Activated CD4-positive, alpha-beta T cell treated with anti-CD3 and anti-CD28 coated beads, Interleukin-2, amount 50 U/mL, for 4 hours (primary cell): ENCODE results near the gene EEFSEC.
"Not testable (repeated sequence)": the region's sequence is repeated elsewhere in the genome, so short reads cannot be mapped to it uniquely, and the experiment has no call there.

Experiments
- DNase-seq, 2 experiments: peaks; one replicate each; pipeline ENCODE4 v3.0.0-alpha.2; 2020

EEFSEC gene

DNA sequence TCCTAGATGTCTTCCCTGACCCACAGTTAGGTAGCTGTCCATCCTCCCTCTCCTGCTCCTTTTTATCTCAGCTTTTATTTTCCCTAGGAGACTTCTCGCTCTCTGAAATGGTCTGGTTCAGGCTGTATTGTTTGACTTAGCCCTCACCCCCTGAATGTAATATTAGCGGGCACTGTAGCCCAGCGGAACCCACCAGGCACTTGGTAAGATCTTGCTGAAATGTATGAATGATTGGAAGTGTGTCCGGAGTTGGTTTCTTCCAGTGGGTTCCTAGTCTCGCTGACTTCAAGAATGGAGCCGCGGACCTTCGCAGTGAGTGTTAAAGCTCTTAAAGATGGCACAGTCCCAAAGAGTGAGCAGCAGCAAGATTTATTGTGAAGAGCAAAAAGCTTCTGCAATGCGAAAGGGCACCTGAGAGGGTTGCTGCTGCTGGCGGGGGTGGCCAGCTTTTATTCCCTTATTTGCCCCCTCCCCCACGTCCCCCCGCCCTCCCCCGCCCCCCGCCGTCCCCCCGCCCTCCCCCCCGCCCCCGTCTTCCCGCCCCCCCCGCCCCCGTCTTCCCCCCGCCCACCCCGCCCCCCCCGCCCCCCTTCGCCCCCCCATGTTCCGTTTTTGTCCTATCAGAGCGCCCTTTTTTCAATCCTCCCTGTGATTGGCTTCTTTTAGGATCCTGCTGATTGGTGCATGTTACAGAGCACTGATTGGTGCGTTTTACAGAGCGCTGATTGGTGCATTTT lies 694 bp upstream of the EEFSEC start:
- DNase-seq: no peak

DNA sequence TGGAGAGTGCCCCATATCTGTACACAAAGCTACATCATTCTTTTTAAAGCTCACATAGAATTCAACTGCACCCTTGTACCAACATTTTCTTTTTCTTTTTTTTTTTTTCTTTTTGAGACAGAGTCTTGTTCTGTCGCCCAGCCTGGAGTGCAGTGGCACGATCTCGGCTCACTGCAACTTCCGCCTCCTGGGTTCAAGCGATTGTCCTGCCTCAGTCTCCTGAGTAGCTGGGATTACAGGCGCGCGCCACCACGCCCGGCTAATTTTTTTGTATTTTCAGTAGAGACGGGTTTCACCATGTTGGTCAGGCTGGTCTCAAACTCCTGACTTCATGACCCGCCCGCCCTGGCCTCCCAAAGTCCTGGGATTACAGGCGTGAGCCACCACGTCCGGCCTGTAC lies 1.1 kb downstream of the EEFSEC start:
- not testable (repeated sequence) for DNase-seq

DNA sequence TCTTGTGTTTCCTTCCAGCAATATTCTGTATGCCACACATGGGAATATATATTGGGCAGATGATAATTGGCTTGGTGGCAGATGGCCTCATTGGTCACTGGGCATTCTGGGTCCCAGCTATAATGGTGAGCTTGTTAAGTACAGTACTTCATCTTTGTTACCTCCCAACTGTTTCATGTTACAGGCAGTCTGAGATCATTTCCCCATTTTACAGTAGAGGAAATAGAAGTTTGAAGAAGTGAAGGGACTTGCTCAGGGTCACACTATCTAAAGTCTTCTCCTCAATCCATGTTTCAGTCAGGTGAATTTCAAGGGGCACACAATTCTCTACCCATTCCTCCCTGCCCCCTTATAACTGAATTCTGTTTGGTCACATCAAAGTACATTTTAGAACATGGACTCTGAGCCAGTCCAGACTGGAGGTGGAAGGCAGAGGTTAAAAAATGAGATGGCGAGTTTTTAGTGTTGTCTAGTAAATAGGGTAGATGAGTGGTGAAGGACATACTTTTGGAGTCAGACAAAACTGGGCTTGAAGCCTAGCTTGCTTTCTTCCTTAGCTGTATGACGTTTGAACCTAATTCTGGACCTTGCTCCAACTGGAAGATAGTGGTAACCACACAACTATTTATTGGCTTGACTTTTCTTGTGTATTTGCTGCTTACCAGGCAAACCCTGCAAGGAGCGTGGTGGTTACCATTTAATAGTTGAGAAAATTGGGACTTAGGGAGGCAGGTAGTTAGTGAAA lies 2.5 kb downstream of the EEFSEC start:
- no peak for DNase-seq

DNA sequence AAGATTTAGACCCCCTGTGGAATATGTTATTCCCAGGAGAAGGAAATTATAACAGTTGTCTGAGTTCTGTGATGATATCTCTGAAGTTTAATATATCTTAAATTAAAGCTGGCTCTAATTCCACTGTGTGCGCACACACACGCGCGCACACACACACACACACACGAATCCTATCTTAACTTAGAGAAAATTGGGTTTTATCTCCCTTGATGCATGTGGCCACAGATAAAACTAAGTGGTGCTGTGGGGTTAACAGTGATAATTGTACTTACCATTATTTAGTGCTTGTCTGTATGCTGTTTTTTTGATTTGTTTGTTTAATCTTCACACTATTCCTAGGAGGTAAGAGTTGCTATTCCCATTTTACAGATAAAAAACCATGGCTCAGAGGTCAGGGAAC lies 7.4 kb downstream of the EEFSEC start:
- no peak for DNase-seq

DNA sequence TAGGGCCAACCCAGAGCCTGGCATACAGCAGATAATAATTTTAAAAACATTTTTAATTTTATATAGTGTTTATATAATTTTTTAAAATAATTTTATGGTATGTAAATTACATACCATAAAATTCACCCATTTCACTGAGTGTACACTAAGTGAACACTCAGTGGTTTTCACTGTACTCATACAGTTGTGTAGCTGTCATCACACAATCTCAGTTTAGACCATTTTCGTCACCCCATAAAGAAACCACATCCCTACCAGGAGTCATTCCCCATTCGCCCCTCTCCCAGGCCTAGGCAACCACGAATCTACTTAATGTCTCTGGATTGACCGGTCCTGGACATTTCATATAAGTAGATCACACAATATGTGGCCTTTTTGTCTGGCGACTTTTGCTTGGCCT lies 10.2 kb downstream of the EEFSEC start:
- DNase-seq: no peak

DNA sequence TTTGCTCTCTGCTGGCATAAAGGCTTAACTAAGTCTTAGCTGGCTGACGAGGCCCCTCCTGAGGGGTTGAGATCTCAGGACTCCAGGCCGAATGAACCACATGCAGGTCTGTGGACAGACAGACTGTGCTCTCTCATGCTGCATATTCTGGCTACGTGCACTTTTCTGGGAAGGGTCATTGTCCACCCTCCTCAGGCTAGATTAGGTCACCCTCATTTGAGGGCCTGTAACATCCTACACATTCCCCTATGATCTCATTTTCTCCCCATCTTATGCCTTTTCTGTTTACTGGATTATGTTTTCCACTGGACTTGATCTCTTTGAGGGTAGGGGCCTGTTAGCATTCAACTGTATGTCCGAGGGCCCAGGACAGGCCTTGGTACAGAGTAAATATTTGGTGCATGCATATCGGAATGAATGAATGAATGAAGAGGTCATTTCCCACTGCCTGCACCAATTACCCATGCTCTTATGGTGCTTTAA lies 13.7 kb downstream of the EEFSEC start:
- no peak for DNase-seq

DNA sequence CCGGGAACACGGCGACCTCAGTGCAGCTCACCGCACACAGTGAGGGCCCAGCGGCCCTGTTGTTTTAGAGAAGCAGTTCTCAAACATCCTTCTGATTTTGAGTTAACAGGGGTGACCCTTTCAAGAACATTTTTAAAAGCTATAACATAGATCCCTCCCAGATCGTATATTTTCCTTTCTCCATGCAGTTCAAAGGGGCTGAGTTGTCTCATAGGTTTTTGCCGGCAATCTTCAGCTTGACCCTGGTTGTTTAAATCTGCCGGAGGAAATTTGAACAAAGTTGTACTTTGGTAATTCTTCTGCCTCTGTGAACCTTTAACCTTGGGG lies 14.3 kb downstream of the EEFSEC start:
- DNase-seq: no peak

DNA sequence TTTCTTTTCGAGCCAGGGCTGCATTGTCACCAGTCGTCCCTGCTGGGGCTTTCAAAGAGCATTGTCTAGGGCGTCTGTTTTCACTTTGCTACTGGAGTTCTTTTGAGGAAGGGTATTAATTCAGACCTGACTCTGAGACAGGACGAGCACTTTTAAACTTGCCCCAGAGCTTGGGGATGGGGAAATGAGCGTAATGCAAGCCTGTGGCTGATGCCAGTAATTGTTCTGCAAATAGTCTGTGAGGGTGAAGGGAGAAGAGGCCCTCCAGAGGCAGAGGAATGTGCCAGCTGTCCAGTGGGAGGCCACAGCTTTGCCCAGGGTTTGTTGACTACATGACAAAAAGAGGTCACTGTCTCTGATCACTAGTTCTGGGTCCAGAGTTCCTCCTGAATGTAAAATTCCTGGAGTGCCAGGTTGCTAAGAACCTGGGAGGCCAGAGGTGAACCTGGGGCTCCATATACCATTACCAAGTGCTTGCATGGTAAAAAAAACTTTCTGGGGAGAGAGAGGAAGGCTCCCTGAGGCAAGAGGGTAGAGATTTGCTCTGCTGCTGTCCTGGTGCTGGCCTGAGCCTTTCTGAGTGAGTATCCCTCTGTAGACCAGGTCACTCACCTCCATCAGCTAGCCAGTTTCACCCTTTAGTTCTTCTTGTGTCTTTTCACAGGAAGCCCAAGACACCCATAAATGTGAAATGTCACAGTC lies 14.8 kb downstream of the EEFSEC start:
- no peak for DNase-seq

DNA sequence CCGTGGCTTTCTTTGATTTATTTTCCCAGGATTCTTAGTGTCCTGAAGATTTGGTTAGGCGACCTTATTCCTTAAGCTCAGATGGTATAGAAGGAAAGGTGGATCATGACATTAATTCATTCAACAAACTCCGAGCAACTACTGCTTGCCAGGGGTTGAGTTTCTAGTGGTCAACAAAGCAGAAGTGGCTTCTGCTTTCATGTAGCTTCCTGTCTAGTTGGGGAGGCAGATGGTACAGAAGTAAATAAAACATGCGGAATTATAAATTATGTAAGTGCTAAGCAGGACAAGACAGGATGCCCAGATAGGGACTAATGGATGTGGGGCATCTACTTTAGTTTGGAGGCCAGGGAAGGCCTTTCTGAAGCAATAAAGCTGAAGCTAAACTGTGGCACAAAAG lies 15.6 kb downstream of the EEFSEC start:
- no peak for DNase-seq

DNA sequence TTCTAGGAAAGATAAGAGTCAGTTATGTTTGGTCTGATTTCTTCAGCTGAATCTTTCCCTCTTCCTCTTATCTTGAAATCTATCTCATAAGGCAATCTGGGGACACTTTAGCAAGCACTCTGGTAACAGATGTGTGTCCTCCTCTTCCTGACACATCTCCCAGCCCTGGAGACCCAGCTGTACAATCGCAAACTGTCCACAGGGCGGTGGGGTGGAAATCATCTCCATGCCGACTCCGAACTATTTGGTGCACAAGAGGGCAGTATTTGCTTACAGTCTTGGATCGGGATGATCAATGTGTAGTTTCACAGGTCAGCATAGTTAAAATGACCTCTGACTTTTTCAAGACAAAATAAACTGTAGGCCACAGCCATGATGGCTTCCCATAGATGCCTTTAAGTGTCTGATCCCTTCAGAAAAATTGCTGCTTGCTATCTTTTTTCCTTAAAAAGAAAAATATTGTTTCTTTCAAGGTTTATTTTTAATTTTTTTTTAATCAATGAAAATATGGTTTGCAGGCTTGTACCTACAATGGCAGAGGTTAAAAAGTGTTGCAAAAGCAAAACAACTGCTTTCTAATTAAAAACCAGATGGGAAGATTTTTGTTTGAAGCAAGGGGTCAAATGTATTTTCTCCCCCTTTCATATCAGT lies 17.7 kb downstream of the EEFSEC start:
- DNase-seq: no peak

DNA sequence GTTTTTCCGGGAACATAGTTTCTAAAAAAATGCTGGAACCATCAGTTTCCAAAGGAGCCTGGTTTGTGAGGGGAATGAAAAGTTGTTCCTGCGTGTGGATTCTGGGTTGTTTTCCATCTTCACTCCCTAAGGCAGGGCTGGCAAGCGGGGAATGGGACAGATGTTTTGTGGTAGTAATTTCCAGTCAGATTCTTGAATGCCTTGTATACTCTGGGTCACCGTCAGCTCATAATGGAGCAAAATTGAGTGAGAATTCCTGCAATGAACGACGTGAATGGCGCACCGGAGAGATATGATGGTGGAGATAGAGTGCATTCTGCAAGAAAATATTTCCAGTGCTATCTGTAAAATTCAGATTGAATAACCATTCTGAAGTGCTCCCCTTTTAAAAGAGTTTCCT lies 19.9 kb downstream of the EEFSEC start:
- DNase-seq: no peak

DNA sequence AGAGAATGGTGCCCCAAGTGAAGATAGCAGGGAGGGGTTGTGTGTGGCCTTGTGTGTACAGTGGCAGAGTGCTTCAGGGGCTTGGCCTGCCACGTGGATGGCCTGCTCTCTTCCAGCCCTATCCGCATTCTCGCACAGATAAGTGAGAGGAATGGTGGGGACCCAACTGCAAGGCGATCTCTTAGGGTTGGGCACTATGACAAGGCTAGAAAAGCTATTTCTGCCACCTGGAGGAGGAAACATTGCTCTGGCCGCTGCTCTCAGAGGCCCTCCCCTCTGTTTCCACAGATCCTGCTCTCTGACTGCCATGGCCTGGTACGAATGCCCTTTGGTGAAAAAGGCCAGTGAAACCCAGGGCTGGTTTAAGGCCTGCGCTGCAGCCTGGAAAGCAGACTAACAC lies 20.6 kb downstream of the EEFSEC start:
- no peak for DNase-seq

DNA sequence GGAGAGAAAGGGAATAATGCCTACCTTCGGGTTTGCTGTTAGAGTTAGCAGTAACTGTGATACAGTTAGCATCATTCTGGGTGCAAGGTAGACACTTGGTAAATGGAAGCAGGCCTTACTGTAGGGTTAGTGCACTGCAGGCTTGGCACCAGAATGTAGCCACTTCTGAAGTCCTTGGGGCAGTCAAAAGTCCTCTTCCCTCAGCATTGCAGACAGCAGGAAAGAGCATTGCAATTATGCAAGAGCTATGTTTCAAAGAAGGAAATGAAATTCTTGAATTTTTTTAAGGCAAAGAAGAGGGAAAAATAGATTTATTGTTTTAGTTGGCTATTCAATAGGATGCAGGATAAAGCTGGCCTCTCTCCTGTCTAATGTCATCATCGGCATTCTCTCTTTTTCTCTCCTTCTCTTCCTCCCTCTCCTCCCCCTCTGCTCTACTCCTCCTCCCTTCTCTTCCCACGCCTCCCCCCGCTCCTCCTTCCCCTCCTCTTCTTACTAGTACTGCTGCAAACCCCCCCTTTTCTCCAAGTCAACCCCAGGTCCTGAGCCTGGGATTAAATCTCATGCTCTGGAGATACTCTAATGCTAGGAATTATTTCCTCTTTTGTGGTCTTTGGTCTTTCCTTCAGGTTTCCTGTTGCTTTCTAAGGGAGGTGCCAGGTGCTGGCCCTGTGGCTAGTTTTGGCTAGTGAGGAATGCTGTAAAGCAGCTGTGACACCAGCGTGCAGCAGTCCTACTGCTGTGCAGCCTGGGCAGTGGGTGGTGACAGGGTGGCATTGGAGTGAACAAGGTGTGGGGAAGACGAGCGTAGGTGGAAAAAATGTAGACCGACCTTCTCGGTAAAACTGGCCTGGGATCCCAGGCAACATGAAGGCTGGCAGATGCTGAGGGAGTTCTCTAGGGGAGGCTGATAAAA lies 21.7 kb downstream of the EEFSEC start:
- no peak for DNase-seq

DNA sequence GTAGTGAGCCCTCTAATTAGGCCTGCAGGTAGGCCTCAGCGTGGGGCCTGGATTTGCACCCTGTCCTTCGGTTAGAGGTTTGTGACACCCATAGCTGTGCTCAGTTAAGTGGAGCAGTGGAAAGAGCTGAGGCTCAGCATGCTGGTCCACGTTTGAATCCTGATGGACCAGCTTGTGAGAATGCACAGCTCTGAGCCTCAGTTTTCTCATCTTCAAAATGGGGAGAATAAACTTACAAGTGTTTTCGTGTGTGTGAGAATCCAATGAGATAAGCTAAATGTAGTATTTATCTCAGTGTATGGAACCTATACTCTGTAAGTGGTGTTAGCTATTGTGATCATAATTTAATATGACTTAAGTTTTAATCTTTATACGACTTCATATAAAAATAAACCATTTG lies 22.5 kb downstream of the EEFSEC start:
- no peak for DNase-seq

DNA sequence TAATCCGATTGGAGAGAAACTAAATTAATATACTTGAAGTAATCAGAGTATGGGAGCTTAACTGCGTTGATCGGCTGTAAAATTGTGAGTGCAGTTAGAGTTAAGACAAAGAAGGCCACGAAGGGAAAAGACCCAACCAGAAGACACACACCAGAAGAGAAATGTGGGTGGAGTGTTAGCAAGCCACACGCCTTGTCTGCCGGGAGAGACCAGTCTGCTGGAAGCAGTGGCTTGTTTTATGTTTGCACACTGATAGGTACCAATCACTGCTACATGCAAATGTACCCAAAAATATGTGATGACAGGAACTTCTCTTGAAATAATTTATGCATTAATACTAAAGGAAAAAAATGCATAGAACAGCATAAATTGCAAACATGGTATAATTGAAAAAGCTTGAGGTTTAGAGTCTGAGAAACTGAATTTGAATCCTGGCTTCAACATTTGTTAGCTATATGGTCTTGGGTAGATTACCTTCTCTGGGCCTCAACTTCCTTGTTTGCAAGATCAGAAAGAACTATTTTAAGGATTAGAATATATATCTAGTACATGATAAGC lies 23.1 kb downstream of the EEFSEC start:
- DNase-seq: no peak

DNA sequence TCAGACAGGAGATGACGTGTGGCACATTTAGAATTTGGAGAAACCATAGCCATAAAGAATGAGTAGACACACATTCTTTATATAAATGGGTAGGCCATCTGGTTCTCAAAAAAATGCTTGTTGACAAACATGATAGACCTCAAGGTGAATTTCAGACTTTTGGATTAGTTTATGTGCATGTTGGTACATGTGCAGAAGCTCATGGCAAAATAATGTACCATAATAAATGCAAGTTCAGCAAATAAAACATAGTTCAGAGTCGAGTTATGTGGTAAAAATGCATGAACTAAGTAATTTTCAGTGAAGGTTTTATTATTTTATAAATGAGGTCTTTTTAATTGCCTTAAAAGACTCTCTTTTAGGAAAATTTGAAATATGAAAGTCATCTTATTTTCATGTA lies 24.6 kb downstream of the EEFSEC start:
- no peak for DNase-seq

DNA sequence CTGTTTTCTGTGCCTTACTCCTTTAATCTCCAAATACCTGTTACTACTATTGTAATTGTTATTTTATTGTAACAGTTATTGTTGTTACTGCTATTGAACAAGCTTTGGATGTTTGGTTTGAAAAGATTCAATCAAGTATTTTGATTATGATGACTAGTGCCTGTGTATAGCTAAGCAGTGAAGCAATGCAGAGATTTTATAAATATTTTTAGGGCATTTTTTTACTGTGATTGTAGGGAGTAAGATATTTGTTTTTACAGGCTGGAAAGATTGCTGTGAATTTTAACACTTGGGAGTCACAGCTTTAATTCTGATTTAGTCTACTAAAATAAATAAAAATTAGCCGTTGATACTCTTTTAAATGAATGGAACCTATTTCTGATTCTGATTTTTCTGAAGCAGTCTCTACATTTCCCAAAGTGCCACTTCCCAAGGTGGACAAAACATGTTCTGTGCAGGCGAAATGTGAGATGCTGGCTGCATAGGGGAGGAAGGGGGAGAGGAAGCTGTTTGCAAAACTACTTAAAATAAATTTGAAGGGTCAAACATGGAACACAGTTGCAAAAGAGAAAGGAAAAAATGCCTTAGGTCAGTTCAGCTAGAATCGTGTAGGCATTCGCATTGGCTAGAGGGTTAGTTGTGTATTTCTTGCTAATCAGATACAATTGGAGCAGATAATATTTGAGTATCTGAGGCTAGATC lies 25.7 kb downstream of the EEFSEC start:
- no peak for DNase-seq

DNA sequence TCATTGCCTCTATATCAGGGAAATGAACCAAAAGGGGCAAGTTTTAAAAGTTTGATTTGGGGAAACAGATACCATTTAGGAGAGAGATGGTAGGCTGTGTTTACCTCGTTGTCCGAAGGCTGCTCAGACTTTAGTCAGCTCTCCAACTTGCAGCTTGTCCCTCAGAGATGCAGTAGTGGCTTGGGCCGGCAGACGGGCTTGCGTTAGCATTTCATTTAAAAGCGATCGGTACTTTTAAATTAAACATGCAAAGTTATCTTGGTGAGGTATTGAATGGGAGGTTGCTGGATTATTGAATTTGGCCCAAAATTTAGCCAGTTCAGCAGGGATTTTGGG lies 26.2 kb downstream of the EEFSEC start:
- DNase-seq: no peak

DNA sequence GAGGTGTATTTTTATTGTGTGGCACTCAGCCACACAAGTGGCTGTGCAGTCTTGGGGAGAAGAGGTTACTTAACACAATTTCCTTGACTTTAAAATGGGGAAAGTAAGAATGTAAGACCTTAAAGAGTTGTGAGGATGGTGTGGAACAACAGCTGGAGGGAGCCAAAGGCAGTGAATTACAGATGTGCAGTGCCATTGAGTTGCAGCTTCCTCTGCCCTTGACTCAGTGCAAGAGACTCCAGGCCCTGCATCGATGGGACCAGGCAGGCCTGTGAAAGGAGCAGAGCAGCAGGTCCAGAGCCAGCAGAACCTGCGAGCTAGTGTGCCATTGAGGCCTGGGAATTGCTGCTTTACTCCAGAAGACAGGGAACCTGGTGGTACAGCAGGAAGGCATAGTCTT lies 27.2 kb downstream of the EEFSEC start:
- DNase-seq: no peak

DNA sequence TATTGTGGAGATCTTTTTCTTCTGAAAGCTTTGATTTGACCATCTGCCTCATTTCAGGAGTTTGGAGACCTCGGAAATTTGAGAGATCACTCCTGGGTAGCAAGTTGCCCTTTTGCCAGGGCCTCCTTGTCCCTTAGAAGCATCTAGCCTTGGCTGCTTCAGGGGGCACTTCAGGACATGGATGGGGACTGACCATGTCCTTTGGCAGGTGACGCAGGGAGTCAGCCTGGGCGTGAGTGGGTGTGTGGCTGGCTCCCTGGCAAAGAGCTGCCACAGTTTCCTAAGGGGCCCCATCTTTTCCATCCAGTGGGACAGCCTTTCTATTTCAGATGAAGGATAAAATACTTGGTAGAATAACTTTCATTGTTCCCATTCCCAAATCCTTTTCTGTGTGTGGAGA lies 27.6 kb downstream of the EEFSEC start:
- DNase-seq: no peak

DNA sequence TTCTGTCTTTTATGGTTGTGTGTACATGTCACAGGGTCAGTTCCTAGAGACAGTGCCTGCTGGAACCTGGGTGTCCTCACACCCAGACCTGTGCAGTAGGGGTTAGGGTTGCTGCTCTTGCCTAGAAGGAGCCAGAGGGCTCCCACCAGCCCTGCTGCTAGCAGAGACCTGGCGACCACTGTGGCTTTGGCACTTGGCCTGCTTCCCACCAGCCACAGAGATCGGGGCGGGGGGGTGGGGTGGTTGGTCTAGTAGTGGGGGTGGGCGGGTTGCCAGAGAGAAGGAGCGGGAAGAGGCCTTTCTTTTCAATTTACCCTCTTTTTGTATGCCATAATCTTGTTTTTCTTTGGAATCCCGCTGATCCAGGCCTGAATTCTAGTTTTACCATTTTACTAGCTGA lies 29.4 kb downstream of the EEFSEC start:
- DNase-seq: no peak
